ENCODE data around the gene GPC1.

- no peak for TF ChIP-seq CTCF (IDR thresholded peaks at IDR 0.05; ENCODE audit: insufficient read depth, low read depth, low read length)
- no peak for TF ChIP-seq EZH2 (IDR thresholded peaks at IDR 0.05; ENCODE audit: insufficient read depth, low read length)
Observed at GRCh38 chr2:240431661-240432424, 3.6 kb upstream of the GPC1 start.

All from astrocyte (in vitro differentiated cells and primary cell).